ENCODE data around the gene ADCY5.

DNA sequence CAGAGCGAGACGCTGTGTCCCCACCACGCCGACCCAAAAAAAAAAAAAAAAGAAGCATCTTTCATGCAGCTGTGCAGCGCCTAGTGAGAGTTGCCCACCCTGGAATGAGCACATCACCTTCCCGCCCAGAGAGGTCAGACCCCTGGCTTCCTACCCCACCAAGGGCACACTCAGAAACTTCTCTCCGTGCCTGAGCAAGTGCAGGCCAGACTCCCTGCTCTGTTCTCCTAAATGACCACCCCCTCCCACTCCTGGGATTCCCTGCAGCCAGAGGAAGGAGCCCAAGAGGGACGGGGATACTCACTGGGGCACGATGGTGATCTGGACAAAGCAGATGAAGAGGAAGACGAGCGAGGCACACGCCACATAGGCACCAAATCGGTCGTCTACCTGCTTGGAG is 131.2 kb downstream of the ADCY5 start:
- TF ChIP-seq YY1 (IDR thresholded peaks at IDR 0.05; ENCODE audit: insufficient read depth, insufficient read length): no peak
- no peak for TF ChIP-seq SUZ12 (IDR thresholded peaks at IDR 0.05; ENCODE audit: extremely low read depth, insufficient read depth, insufficient read length)

All from NT2/D1 (cell line).